ENCODE data around the gene GOT1. TPM values are rescaled to one million over a fixed set of nuclear protein-coding genes. Genes with fewer than 3 reads are reported as not detected.

GOT1 gene
- total RNA-seq, 4 donors from 2014 or later, result 8.6 to 19.9 (median 12.1) TPM

DNA sequence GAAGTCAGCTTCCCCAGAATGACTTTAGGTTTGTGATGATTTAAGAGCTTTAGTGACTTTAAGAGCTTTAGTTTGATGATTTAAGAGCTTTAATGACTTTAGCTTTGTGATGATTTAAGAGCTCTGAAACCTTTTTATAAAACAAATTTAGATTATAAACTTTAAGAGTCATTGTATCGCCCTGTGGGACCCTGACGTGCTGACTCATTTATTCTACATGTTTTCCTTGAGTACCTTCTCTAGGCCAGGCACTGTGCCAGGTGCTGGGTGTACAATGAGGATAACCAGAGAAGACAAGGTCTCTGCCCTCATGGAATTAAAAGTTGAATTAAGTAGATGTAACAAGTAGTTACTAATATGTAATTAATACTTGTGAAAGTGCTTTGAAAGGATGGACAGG is 55.9 kb downstream of the GOT1 start:
- Histone ChIP-seq H3K9me3 (no peaks in the 10 kb centered on the region), H3K4me1 (no peaks in the 10 kb centered on the region), H3K4me3 (no peak overlapping the region), H3K36me3 (no peaks in the 10 kb centered on the region), H3K27ac (no peak overlapping the region), H3K27me3 (peaks cover 0 to 7% of the 10 kb centered on the region in 2 donors)
- no peak for TF ChIP-seq POLR2A (IDR thresholded peaks at IDR 0.05)
- TF ChIP-seq EP300 (IDR thresholded peaks at IDR 0.05), result no peak
- TF ChIP-seq, protein P1, sequence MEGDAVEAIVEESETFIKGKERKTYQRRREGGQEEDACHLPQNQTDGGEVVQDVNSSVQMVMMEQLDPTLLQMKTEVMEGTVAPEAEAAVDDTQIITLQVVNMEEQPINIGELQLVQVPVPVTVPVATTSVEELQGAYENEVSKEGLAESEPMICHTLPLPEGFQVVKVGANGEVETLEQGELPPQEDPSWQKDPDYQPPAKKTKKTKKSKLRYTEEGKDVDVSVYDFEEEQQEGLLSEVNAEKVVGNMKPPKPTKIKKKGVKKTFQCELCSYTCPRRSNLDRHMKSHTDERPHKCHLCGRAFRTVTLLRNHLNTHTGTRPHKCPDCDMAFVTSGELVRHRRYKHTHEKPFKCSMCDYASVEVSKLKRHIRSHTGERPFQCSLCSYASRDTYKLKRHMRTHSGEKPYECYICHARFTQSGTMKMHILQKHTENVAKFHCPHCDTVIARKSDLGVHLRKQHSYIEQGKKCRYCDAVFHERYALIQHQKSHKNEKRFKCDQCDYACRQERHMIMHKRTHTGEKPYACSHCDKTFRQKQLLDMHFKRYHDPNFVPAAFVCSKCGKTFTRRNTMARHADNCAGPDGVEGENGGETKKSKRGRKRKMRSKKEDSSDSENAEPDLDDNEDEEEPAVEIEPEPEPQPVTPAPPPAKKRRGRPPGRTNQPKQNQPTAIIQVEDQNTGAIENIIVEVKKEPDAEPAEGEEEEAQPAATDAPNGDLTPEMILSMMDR (IDR thresholded peaks at IDR 0.05), result no peak
- 63 to 67% methylated on average over 2 of the region's 2 CpGs for WGBS, 2 donors
- DNase-seq (ENCODE audit: low spot score in 2 of 2), result no peak

- H3K4me3 ChIP-seq, result no peak overlapping the region
- DNase-seq (ENCODE audit: low spot score in 2 of 2), result no peak
- H3K36me3 ChIP-seq, result no peaks in the 10 kb centered on the region
- TF ChIP-seq POLR2A (IDR thresholded peaks at IDR 0.05) (no peak), EP300 (IDR thresholded peaks at IDR 0.05) (no peak)
- TF ChIP-seq, protein P1 (IDR thresholded peaks at IDR 0.05), result no peak
- no peaks in the 10 kb centered on the region for H3K4me1 ChIP-seq
- H3K27ac ChIP-seq, result no peak overlapping the region
- H3K9me3 ChIP-seq, result no peaks in the 10 kb centered on the region
- WGBS, 2 donors, result 68 to 69% methylated on average over 9 of the region's 9 CpGs
- H3K27me3 ChIP-seq, result peaks cover 0 to 7% of the 10 kb centered on the region in 2 donors
These were observed 57.7 kb downstream of the GOT1 start for GRCh38 chr10:99372546-99373271.

DNA sequence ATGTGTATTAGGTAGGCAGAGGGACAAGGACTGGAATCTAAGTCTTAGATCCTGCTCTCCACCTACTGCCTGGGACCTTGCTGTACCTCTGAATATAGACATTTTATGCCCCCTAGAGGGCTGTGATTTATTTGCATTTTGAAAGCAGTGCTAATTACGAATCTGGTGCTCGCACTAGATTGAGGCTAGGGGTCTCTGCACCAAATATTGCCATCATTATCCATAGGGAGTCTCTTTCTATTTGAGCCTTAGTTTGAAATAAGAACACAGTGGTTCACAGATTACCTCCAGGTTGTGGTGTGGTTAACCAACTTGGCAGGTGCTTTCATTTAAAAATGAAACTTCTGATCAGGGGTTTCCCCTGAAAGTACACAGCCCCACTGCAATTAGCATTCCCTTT is 59.4 kb downstream of the GOT1 start:
- H3K36me3 ChIP-seq, result no peaks in the 10 kb centered on the region
- 45 to 46% methylated on average over 2 of the region's 2 CpGs for WGBS, 2 donors
- H3K9me3 ChIP-seq, result no peaks in the 10 kb centered on the region
- no peak overlapping the region for H3K27ac ChIP-seq
- TF ChIP-seq, protein P1 (IDR thresholded peaks at IDR 0.05), result no peak
- TF ChIP-seq POLR2A (IDR thresholded peaks at IDR 0.05) (no peak), EP300 (IDR thresholded peaks at IDR 0.05) (no peak)
- no peak overlapping the region for H3K4me3 ChIP-seq
- no peak for DNase-seq (ENCODE audit: low spot score in 2 of 2)
- H3K27me3 ChIP-seq, result peaks cover 0 to 7% of the 10 kb centered on the region in 2 donors
- H3K4me1 ChIP-seq, result no peaks in the 10 kb centered on the region

DNA sequence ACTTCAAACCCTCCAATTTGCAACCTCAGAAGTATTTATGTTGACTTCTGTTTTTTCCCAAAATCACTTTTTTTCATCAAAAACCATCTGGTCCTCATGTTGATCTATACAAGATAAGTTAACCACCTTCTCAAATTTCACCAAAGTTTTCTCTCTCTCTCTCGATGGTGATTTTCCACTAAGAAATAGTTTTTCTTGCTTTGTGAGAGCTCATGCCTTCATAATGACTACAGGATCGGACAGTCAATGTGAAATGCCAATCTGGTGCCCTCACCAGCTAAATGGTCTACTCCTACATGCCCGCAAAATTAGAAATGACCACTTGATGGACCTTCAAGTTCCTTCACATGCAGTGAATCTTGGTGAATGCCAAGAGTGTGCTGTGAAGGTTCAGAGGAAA is 60.9 kb downstream of the GOT1 start:
- Histone ChIP-seq H3K36me3 (no peaks in the 10 kb centered on the region), H3K4me1 (no peaks in the 10 kb centered on the region), H3K4me3 (no peak overlapping the region), H3K27ac (no peak overlapping the region), H3K9me3 (no peaks in the 10 kb centered on the region), H3K27me3 (peaks cover 0 to 7% of the 10 kb centered on the region in 2 donors)
- TF ChIP-seq, protein P1 (IDR thresholded peaks at IDR 0.05), result no peak
- TF ChIP-seq EP300 (IDR thresholded peaks at IDR 0.05) (no peak), POLR2A (IDR thresholded peaks at IDR 0.05) (no peak)
- DNase-seq (ENCODE audit: low spot score in 2 of 2), result no peak
- WGBS, 2 donors, result 76 to 81% methylated on average over 3 of the region's 3 CpGs

DNA sequence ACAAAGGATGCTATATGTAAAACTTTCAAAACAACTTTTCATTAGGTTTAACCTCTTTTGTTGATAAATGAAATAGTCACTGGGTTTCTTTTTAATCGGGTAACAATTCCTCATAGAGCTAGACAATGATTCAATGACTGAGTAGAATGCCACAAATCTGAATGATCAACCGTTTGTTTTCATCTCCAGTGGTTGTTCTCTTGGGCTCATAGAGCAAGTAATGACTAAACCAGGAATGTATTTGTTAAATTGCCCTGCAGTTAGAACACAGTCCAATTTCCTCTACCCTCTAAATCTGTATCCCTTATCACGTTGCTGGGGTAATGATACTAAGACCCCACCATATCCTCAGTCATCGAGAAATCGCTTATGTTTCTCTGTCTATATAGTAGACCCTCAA is 61.3 kb downstream of the GOT1 start:
- WGBS, 2 donors, result 74 to 80% methylated on average over 5 of the region's 5 CpGs
- peaks cover 0 to 7% of the 10 kb centered on the region in 2 donors for H3K27me3 ChIP-seq
- no peak overlapping the region for H3K27ac ChIP-seq
- H3K9me3 ChIP-seq, result no peaks in the 10 kb centered on the region
- TF ChIP-seq POLR2A (IDR thresholded peaks at IDR 0.05) (no peak), EP300 (IDR thresholded peaks at IDR 0.05) (no peak)
- TF ChIP-seq, protein P1 (IDR thresholded peaks at IDR 0.05), result no peak
- no peaks in the 10 kb centered on the region for H3K4me1 ChIP-seq
- no peaks in the 10 kb centered on the region for H3K36me3 ChIP-seq
- no peak overlapping the region for H3K4me3 ChIP-seq
- DNase-seq (ENCODE audit: low spot score in 2 of 2), result no peak

Measured in tibial nerve (tissue), 4 donors.